HEK293T (cell line): ENCODE data around the gene GAGE10.

Experiments
- CTCF ChIA-PET: fragments of 350-600 bp; formaldehyde crosslinking; extraction: SDS; loops from one replicate; lab custom pipeline; 2021; ENCODE audit warnings: antibody characterized with exemption, inconsistent platforms; lab: Yijun Ruan, JAX
- POLR2A ChIA-PET: fragments of 350-600 bp; formaldehyde crosslinking; extraction: SDS; loops from one replicate; lab custom pipeline; 2020; ENCODE audit warnings: antibody characterized with exemption, inconsistent platforms; lab: Yijun Ruan, JAX
- DNase-seq: peaks from one replicate; pipeline ENCODE4 v3.0.0; 2012; ENCODE audit warnings: mixed read lengths; ENCODE audit errors: extremely low spot score
- ARNT ChIP-seq: fragments of 450-650 bp; IDR thresholded peaks from 2 replicates; pipeline ENCODE4 v1.6.1; 2017; ENCODE audit warnings: mild to moderate bottlenecking
- BHLHE40 ChIP-seq: fragments of 450-650 bp; IDR thresholded peaks from 2 replicates; pipeline ENCODE4 v1.6.1; 2016; ENCODE audit warnings: mild to moderate bottlenecking, moderate library complexity, borderline replicate concordance
- CTBP1 ChIP-seq: fragments of 450-650 bp; IDR thresholded peaks from 2 replicates; pipeline ENCODE4 v1.6.1; 2016; ENCODE audit warnings: borderline replicate concordance
- ELF4 ChIP-seq: fragments of 450-650 bp; IDR thresholded peaks from 2 replicates; pipeline ENCODE4 v1.6.1; 2017; ENCODE audit warnings: antibody characterized with exemption
- FOXA1 ChIP-seq: fragments of 450-650 bp; IDR thresholded peaks from 2 replicates; pipeline ENCODE4 v1.6.1; 2016; ENCODE audit warnings: mild to moderate bottlenecking
- FOXK2 ChIP-seq: fragments of 450-650 bp; IDR thresholded peaks from 2 replicates; pipeline ENCODE4 v1.6.1; 2016; ENCODE audit warnings: mild to moderate bottlenecking
- FOXM1 ChIP-seq: fragments of 450-650 bp; IDR thresholded peaks from 2 replicates; pipeline ENCODE4 v1.6.1; 2017; ENCODE audit warnings: mild to moderate bottlenecking, borderline replicate concordance
- HDGF ChIP-seq: fragments of 450-650 bp; IDR thresholded peaks from 2 replicates; pipeline ENCODE4 v1.6.1; 2017; ENCODE audit warnings: antibody characterized with exemption, borderline replicate concordance
- L3MBTL2 ChIP-seq: fragments of 450-650 bp; conservative IDR thresholded peaks from 2 replicates; pipeline ENCODE4 v1.6.1; 2016; ENCODE audit warnings: mild to moderate bottlenecking
- LEF1 ChIP-seq: fragments of 450-650 bp; IDR thresholded peaks from 2 replicates; pipeline ENCODE4 v1.6.1; 2017; ENCODE audit warnings: mild to moderate bottlenecking, borderline replicate concordance
- NFRKB ChIP-seq: fragments of 450-650 bp; IDR thresholded peaks from 2 replicates; pipeline ENCODE4 v1.6.1; 2016; ENCODE audit warnings: mild to moderate bottlenecking, moderate library complexity
- SP1 ChIP-seq: fragments of 450-650 bp; IDR thresholded peaks from 2 replicates; pipeline ENCODE4 v1.6.1; 2017
- SUZ12 ChIP-seq: fragments of 450-650 bp; IDR thresholded peaks from 2 replicates; pipeline ENCODE4 v1.6.1; 2016; ENCODE audit warnings: mild to moderate bottlenecking
- TARDBP ChIP-seq: fragments of 450-650 bp; IDR thresholded peaks from 2 replicates; pipeline ENCODE4 v1.6.1; 2016
- ZNF384 ChIP-seq: fragments of 450-650 bp; IDR thresholded peaks from 2 replicates; pipeline ENCODE4 v1.6.1; 2016
- TF ChIP-seq, protein P1 (sequence below): fragments of 450-650 bp; IDR thresholded peaks from 2 replicates; pipeline ENCODE4 v1.6.1; 2016

Gene GAGE10, protein sequence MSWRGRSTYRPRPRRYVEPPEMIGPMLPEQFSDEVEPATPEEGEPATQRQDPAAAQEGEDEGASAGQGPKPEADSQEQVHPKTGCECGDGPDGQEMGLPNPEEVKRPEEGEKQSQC

DNA sequence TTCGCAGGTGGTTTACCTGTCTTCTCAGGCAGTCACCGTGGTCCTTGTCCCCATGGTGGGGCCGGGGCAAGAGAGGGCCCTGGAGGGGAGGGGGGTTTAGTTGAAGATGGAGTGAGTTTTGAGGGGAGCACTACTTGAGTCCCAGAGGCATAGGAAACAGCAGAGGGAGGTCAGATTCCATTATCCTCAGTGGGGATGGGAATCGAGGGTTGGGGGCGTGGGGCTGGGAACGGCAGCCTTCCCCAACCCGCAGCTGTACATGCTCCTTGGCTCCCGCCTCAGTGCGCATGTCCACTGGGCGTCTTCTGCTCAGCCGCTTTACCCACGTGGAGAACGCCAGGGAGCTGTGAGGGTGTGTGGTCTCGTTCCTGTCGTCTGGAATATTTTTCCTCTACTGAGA is at the start of gene GAGE10:
Gene GAGE10 (plus strand): TSS at position 301 of the 400 bp plus-strand sequence. CDS start 1,214 bp downstream, outside the sequence.
- TF ChIP-seq, protein P1, sequence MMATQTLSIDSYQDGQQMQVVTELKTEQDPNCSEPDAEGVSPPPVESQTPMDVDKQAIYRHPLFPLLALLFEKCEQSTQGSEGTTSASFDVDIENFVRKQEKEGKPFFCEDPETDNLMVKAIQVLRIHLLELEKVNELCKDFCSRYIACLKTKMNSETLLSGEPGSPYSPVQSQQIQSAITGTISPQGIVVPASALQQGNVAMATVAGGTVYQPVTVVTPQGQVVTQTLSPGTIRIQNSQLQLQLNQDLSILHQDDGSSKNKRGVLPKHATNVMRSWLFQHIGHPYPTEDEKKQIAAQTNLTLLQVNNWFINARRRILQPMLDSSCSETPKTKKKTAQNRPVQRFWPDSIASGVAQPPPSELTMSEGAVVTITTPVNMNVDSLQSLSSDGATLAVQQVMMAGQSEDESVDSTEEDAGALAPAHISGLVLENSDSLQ: no peak
- DNase-seq: no peak
- CTCF ChIA-PET: no interaction called here
- POLR2A ChIA-PET: no interaction called here

DNA sequence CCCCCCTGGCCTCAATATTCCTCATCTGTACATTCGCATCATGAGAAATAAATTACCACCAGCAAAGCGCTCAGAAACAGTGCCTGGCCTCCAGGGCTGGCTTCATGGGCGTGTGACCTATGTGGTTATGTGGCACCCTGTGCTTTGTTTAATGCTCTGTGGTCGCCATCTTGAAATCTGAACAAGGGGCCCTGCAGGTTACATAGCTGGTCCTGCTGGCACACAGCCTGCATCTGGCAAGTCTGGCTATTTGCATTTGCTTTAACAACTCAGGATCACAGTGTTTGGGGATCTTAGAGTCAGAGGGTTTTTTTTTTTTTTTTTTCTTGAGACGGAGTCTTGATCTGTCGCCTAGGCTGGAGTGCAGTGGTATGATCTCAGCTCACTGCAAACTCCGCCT is 48.8 kb upstream of the GAGE10 start:
- TF ChIP-seq BHLHE40 (no peak), NFRKB (no peak), ARNT (no peak), TARDBP (no peak), HDGF (no peak), L3MBTL2 (no peak), SUZ12 (no peak), FOXA1 (no peak), LEF1 (no peak), SP1 (no peak)
- TF ChIP-seq, protein P1: no peak
- no peak for DNase-seq
- CTCF ChIA-PET: no interaction called here
- POLR2A ChIA-PET: interaction anchor here (1.3 kb wide), 1 partner anchor 15 kb away, joined by 5 read pairs; no protein-coding TSS in a partner anchor

DNA sequence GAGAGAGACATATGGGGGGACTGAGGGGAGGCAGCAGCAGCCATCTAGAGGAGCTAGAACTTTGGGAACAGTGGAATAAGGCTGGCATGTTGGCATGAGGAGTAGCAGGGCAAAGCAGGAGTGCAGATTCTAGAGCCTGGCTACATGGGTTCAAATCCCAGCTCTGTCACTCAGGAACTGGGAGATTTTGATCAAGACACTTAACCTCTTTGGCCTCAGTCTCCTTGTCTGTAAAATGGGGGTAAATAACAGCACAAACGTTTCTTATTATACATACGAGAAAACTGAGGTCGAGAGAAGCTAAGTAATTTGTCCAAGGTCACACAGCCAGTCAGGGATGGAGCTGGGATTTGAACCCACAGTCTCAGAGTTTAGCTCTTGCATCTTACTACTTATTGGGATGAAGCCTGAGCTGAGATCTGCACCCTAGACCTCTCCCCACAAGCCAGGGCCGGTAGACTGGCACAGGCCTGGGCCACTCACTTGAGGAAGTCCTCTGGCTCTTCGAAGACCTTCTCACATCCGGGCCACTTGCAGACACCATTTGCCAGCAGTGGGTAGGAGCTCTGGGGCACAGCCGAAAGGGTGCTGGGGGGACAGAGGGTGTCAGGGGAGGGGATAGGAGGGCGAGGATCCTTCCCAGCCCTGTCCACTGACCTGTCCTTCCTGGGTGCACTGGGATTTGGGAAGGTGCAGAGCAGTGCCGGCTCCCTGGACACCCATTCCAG is 47.0 kb upstream of the GAGE10 start:
- no peak for DNase-seq
- ChIA-PET CTCF (interaction anchor here (0.6 kb wide), 1 partner anchor 143 kb away, joined by 3 read pairs; no protein-coding TSS in a partner anchor), POLR2A (interaction anchor here (1.5 to 6.1 kb wide), 2 partner anchors 9 to 12 kb away, joined by 5 to 42 read pairs; no protein-coding TSS in a partner anchor)
- TF ChIP-seq SP1: no peak
- TF ChIP-seq L3MBTL2: no peak
- no peak for TF ChIP-seq CTBP1
- TF ChIP-seq ELF4: no peak

DNA sequence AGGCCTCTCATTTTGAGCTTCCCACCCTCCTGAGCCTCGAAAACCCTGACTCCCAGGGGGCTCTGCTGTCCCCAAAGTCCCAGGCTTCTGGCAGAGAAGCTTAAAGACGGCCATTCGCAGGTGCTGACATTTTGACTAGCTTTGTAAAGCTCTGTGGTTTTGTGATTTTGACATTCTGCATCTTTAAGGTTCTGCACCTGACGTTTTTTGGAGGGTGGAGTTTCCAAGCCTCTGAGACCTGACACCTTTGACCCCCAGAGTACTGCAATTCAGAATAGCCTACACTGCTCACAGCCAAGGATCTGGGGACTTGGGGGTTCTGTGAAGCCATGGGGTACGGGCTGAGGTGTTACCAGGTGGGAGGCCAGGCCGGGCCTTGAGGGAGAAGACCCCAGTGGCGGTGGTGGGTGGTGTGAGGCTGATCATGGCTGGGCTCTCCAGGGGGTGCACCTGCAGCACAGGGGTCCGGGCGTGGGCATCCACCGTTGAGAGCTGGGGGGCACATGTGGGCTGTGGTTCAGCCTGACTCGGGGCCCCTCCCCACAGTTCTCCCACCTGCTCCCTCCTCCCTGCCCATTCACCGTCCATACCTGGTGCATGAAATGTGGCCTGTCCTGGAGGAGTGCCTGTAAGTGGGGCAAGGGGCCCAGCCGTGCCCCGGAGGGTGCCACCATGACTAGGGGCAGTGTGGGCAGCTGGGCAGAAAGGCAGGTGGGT is 46.2 kb upstream of the GAGE10 start:
- TF ChIP-seq ZNF384: no peak
- no peak for TF ChIP-seq BHLHE40
- no peak for TF ChIP-seq FOXM1
- no peak for TF ChIP-seq FOXA1
- no peak for TF ChIP-seq CTBP1
- no peak for TF ChIP-seq NFRKB
- no peak for TF ChIP-seq FOXK2
- TF ChIP-seq SUZ12: no peak
- TF ChIP-seq SP1: no peak
- TF ChIP-seq, protein P1: no peak
- no peak for TF ChIP-seq ELF4
- TF ChIP-seq TARDBP: no peak
- no peak for TF ChIP-seq ARNT
- TF ChIP-seq LEF1: no peak
- no peak for TF ChIP-seq HDGF
- no peak for TF ChIP-seq L3MBTL2
- no peak for DNase-seq
- POLR2A ChIA-PET: interaction anchor here (1.5 to 6.1 kb wide), 2 partner anchors 8 to 11 kb away, joined by 5 to 42 read pairs; no protein-coding TSS in a partner anchor
- CTCF ChIA-PET: interaction anchor here (0.6 kb wide), 1 partner anchor 144 kb away, joined by 3 read pairs; no protein-coding TSS in a partner anchor

DNA sequence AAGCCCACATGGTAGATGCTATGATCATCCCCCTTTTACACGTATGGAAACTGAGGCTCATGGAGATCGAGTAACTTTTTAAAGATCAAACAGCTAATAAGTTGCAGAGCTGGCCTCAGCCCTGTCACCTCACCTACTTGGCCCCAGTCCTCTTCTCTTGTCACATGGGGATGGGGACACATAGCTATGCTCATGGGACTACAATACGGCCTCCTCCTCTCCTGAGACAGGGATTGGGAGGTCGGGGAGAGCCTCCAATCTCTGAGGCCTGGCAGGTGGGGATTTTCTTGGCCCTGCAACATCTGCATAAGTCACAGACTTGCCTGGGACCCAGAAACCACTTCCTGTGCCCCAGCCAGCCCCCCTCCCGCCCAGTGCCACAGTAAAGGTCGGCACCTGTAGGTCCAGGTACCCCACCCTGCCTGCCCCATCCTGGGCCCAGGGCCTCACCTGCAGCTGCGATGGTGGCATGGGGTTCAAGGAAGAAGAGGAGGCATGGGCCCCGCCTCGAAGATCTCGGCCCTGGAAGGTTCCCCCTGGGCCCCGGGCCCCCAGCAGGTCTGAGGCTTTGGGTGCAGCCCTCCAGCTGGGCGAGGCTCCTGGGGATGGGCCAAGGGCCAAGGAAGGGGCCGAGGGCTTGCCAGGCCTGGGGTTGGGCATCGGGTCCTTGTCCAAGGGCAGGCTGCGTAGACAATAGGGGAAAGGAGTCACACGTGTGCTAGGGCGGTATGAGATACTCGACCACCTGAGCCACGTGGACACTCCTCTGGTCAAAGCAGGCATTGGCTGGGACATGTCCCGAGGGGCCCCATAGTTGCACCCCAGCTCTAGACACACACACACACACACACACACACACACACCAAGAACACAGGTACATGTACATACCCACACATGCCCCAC is 45.3 kb upstream of the GAGE10 start:
- no peak for DNase-seq
- POLR2A ChIA-PET: interaction anchor here (6.1 kb wide), 1 partner anchor 10 kb away, joined by 42 read pairs; no protein-coding TSS in a partner anchor
- CTCF ChIA-PET: interaction anchor here (0.7 kb wide), 1 partner anchor 10 kb away, joined by 3 read pairs; no protein-coding TSS in a partner anchor
- TF ChIP-seq FOXK2: no peak
- TF ChIP-seq BHLHE40: no peak
- no peak for TF ChIP-seq FOXA1
- no peak for TF ChIP-seq ZNF384
- TF ChIP-seq NFRKB: no peak
- no peak for TF ChIP-seq TARDBP
